Measurements from ENCODE around the gene EML5.

EML5 gene

GRCh38 chr14:88746052-88746451 lies 46.7 kb downstream of the EML5 start:
- H3K27me3 ChIP-seq (ENCODE audit: low read depth, low read length) = no peaks in the 10 kb centered on the region
- H3K27ac ChIP-seq (ENCODE audit: low read length) = no peak overlapping the region
- H2AFZ ChIP-seq (ENCODE audit: low read depth, low read length) = no peak overlapping the region
- no peak overlapping the region for H3K9ac ChIP-seq (ENCODE audit: low read length)
- H3K79me2 ChIP-seq (ENCODE audit: low read length) = no peaks in the 10 kb centered on the region
- H3K4me3 ChIP-seq (ENCODE audit: low read length) = no peak overlapping the region
- TF ChIP-seq EZH2phosphoT487 (IDR thresholded peaks at IDR 0.05; ENCODE audit: low read depth) (no peak), CTCF (IDR thresholded peaks at IDR 0.05; ENCODE audit: low read depth, low read length) (no peak)
- no peaks in the 10 kb centered on the region for H3K9me3 ChIP-seq (ENCODE audit: insufficient read depth, low read length)
- no peaks in the 10 kb centered on the region for H3K36me3 ChIP-seq (replicated peaks; ENCODE audit: low read depth, low read length)
- H3K4me1 ChIP-seq (ENCODE audit: low read length) = no peaks in the 10 kb centered on the region
- no peak overlapping the region for H3K4me2 ChIP-seq (ENCODE audit: low read length)
- no peaks in the 10 kb centered on the region for H4K20me1 ChIP-seq (ENCODE audit: insufficient read depth, low read length)

GRCh38 chr14:88737245-88737644 lies 55.5 kb downstream of the EML5 start:
- H3K9me3 ChIP-seq (ENCODE audit: insufficient read depth, low read length) = no peaks in the 10 kb centered on the region

GRCh38 chr14:88733121-88733520 lies 59.6 kb downstream of the EML5 start:
- H3K79me2 ChIP-seq (ENCODE audit: low read length) = no peaks in the 10 kb centered on the region
- H3K27me3 ChIP-seq (ENCODE audit: low read depth, low read length) = no peaks in the 10 kb centered on the region
- no peaks in the 10 kb centered on the region for H4K20me1 ChIP-seq (ENCODE audit: insufficient read depth, low read length)
- no peak overlapping the region for H3K4me2 ChIP-seq (ENCODE audit: low read length)
- H3K9ac ChIP-seq (ENCODE audit: low read length) = no peak overlapping the region
- TF ChIP-seq CTCF (IDR thresholded peaks at IDR 0.05; ENCODE audit: low read depth, low read length) = no peak
- no peak for TF ChIP-seq EZH2phosphoT487 (IDR thresholded peaks at IDR 0.05; ENCODE audit: low read depth)
- H3K4me1 ChIP-seq (ENCODE audit: low read length) = no peaks in the 10 kb centered on the region
- H3K9me3 ChIP-seq (ENCODE audit: insufficient read depth, low read length) = no peaks in the 10 kb centered on the region
- H3K36me3 ChIP-seq (replicated peaks; ENCODE audit: low read depth, low read length) = no peaks in the 10 kb centered on the region
- no peak overlapping the region for H2AFZ ChIP-seq (ENCODE audit: low read depth, low read length)
- H3K27ac ChIP-seq (ENCODE audit: low read length) = no peak overlapping the region
- no peak overlapping the region for H3K4me3 ChIP-seq (ENCODE audit: low read length)

More at GRCh38 chr14:88737245-88737644, 55.5 kb downstream of the EML5 start:
- no peaks in the 10 kb centered on the region for H3K79me2 ChIP-seq (ENCODE audit: low read length)
- H3K27ac ChIP-seq (ENCODE audit: low read length) = no peak overlapping the region
- H3K9ac ChIP-seq (ENCODE audit: low read length) = no peak overlapping the region
- no peaks in the 10 kb centered on the region for H3K4me1 ChIP-seq (ENCODE audit: low read length)
- H3K4me3 ChIP-seq (ENCODE audit: low read length) = no peak overlapping the region
- no peak overlapping the region for H2AFZ ChIP-seq (ENCODE audit: low read depth, low read length)
- no peaks in the 10 kb centered on the region for H3K36me3 ChIP-seq (replicated peaks; ENCODE audit: low read depth, low read length)
- no peak overlapping the region for H3K4me2 ChIP-seq (ENCODE audit: low read length)
- H4K20me1 ChIP-seq (ENCODE audit: insufficient read depth, low read length) = no peaks in the 10 kb centered on the region
- H3K27me3 ChIP-seq (ENCODE audit: low read depth, low read length) = no peaks in the 10 kb centered on the region
- TF ChIP-seq EZH2phosphoT487 (IDR thresholded peaks at IDR 0.05; ENCODE audit: low read depth) (no peak), CTCF (IDR thresholded peaks at IDR 0.05; ENCODE audit: low read depth, low read length) (no peak)

- no peak overlapping the region for H3K4me2 ChIP-seq (ENCODE audit: low read length)
- no peaks in the 10 kb centered on the region for H3K27me3 ChIP-seq (ENCODE audit: low read depth, low read length)
- H3K4me3 ChIP-seq (ENCODE audit: low read length) = no peak overlapping the region
- no peaks in the 10 kb centered on the region for H3K4me1 ChIP-seq (ENCODE audit: low read length)
- H2AFZ ChIP-seq (ENCODE audit: low read depth, low read length) = no peak overlapping the region
- no peak for TF ChIP-seq CTCF (IDR thresholded peaks at IDR 0.05; ENCODE audit: low read depth, low read length)
- no peak for TF ChIP-seq EZH2phosphoT487 (IDR thresholded peaks at IDR 0.05; ENCODE audit: low read depth)
- no peak overlapping the region for H3K9ac ChIP-seq (ENCODE audit: low read length)
- no peak overlapping the region for H3K27ac ChIP-seq (ENCODE audit: low read length)
- no peaks in the 10 kb centered on the region for H4K20me1 ChIP-seq (ENCODE audit: insufficient read depth, low read length)
- H3K9me3 ChIP-seq (ENCODE audit: insufficient read depth, low read length) = no peaks in the 10 kb centered on the region
- H3K79me2 ChIP-seq (ENCODE audit: low read length) = no peaks in the 10 kb centered on the region
- no peaks in the 10 kb centered on the region for H3K36me3 ChIP-seq (replicated peaks; ENCODE audit: low read depth, low read length)
Observed at GRCh38 chr14:88729159-88729558, 63.6 kb downstream of the EML5 start.

All from OCI-LY3 (cell line).